Stimulated activated CD8-positive, alpha-beta memory T cell treated with anti-CD3 and anti-CD28 coated beads, Interleukin-4, amount 100 ng/mL, for 1 hour (primary cell): ENCODE results near the gene PPP3CA.
"Not testable (repeated sequence)": the region's sequence is repeated elsewhere in the genome, so short reads cannot be mapped to it uniquely, and the experiment has no call there.

Experiments
- DNase-seq, 2 donors: peaks; one replicate each; pipeline ENCODE4 v3.0.0-alpha.2; 2020; ENCODE audit warnings: low read depth in 2 of 2, low spot score in 1 of 2

The PPP3CA gene

DNA sequence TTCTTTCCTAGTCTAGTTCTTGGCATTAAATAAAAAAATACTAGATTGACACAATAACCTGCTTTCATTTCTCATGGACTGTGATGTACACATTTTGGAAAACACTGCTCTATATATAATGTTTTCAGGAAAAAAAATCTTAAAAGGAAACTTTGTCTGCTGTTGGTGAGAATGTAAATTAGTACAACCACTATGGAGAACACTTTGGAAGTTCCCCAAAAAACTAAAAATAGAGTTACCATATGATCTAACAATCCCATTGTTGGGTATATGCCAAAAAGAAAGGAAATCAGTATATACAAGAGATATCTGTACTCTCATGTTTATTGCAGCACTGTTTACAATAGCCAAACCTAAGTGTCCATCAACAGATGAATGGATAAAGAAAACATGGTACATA is 202.3 kb downstream of the PPP3CA start:
- no peak for DNase-seq

- no peak for DNase-seq
These were observed 205.1 kb downstream of the PPP3CA start for GRCh38 chr4:101142259-101142658.

DNA sequence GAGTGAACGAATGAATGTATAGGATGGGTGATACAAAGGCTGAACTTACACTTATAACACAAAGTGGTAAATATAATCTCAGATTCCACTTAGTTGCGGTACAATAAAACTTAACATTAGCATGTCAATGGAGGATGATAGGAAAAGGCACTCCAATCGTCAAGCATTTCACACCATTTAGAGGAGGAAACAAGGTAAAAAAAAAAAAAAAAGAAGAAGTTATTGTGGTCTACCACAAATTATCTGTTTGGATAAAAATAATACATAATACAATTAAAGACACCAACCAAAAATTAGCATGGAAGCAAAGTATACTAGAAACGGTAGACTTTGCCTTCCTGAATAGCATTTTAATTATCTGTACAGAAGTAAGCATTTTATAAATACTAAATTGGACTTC is 205.5 kb downstream of the PPP3CA start:
- DNase-seq = no peak

DNA sequence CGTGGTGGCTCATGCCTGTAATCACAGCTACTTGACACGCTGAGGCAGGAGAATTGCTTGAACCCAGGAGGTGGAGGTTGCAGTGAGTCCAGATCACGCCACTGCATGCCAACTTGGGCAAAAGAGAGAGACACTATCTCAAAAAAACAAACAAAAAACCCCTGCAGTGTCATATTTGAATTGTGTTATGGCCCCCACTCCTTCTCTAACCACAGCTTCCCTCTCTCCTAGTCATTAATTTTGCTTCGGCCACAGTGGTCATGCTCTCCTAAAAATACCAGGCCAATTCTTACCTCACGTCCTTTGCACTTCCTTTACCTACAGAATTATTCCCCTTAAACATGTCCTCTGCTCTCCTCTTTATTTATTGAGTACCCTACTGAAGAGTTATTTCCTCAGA is 206.1 kb downstream of the PPP3CA start:
- no peak for DNase-seq

- DNase-seq = no peak
These were observed 207.1 kb downstream of the PPP3CA start for GRCh38 chr4:101140228-101140627.

- DNase-seq = no peak
These were observed 210.7 kb downstream of the PPP3CA start for GRCh38 chr4:101136373-101137370.

DNA sequence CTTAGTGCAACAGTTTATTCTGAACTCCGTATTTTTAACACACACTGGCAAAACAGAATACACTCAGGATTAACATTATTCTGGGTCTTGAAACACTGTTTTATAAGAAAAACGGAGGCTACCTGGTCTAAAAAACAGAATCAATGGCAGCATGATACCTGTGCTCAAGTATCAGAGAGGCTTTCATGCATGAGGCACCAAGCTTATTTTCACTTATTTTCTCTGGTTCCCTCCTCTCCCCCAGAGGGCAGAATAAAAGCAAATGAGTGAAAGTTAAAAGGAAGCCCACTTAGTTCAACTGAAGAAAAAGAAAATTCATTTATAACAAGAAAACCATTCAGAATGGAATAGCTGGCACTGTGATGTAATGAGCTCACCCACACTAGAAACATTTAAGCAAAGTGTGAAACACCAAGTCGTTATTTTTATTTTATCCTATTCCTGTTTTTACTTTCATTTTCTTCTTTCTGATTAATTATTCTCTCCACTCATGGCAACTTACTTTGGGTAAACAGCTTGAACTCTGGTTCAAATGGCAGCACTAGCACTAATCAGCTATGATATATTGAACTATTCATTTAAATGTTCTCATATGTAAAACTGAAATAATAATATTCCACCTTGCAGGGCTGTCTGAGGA is 211.8 kb downstream of the PPP3CA start:
- no peak for DNase-seq

DNA sequence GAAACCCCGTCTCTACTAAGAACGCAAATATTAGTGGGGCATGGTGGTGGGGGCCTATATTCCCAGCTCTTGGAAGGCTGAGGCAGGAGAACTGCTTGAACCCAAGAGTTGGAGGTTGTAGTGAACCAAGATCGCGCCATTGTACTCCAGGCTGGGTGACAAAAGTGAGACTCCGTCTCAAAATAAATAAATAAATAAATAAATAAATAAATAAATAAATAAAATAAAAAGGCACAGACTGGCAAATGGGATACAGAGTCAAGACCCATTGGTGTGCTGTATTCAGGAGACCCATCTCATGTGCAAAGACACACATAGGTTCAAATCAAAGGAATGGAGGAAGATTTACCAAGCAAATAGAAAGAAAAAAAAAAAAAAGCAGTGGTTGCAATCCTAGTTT is 216.3 kb downstream of the PPP3CA start:
- DNase-seq = not testable (repeated sequence)

GRCh38 chr4:101128898-101129297 is 218.4 kb downstream of the PPP3CA start:
- DNase-seq = not testable (repeated sequence)

DNA sequence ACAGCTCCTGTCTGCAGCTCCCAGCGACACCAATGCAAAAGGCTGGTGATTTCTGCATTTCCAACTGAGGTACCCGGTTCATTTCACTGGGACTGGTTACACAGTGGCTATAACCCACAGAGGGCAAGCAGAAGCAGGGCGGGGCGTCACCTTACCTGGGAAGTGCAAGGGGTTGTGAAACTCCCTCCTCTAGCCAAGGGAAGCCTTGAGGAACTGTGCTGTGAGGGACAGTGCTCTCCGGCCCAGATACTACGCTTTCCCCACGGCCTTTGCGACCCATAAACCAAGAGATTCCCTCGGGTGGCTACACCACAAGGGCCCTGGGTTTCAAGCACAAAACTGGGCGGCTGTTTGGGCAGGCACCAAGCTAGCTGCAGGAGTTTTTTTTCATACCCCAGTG is 218.9 kb downstream of the PPP3CA start:
- DNase-seq = no peak

DNA sequence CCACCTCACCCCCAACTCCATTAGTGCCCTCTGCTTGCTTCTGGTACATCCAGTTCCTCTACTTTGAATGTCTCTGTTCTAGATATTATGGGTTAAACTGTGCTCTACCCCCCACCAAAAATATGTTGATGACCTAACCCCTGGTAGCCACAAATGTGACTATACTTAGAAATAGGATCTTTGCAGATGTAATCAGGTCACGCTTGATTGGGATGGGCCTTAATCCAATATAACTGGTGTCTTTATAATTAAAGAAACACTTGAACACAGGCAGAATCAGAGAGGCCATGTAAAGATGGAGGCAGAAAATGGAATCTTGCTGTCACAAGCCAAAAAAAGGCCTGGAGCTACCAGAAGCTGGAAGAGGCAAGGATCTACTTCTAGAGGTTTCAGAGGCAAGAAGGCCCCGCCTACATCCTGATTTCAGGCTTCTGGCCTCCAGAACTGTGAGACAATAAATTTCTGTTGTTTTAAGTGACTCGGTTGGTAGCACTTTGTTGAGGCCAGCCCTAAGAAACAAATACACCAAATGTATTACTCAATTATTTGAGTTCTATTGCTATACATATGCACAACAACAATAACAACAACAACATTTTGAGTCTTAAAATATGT is 220.0 kb downstream of the PPP3CA start:
- DNase-seq = no peak

DNA sequence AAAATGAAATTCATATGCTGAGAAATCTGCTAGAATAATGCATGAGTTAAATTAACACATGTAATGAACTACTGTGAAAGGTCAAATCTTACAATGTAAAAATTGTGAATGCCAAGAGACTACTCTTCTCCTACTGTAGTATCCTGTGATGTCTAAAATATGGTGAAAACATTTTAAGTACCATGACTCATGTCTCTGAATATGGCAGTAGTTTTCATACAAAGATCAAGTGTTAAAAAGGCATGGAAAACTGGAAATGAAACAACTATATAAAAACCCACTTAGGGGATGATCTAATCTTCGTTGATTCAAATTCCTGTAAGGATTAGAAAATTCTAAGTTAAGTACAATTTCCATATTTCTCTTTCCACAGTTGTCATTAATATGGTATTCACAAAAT is 221.3 kb downstream of the PPP3CA start:
- DNase-seq = no peak

DNA sequence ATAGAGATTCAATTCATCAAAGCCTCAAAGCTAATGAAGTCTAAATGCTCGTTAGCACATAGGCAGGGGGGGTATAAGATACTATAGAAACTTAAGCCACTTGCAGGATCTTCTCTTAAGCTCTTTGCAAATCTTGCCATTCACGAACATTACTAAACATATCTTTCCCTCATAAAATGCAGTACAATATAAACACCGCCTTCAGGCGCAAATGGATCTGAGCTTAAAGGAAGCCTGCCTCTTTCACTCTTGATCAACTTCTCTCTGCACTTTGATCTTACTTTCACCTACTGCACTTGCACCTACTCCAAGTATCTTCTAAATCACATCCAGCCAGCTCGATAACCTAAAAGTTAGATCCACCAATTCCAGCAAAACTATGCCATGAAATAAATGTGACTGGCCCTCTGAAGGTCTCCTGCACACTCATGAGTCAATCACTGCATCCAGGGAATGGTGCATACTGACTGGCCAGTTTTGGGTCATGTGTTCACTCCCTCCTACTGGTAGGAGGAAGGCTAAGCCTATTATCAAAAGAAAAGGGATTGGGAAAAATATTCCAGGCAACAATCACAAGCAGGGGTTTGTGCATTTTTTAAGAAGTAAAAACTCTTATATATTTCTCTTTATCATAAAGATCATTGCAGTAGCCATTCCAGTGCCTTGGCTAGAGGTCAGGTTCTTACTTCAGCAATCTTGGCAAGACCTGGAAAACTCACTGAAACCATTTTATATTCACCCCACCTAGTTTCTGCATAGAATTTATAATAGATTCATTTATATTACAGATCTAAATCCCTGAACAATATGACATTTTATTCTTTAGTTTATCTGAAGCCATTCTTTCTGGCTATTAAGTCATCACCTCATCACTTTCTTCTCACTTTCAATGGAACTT is 222.0 kb downstream of the PPP3CA start:
- no peak for DNase-seq

DNA sequence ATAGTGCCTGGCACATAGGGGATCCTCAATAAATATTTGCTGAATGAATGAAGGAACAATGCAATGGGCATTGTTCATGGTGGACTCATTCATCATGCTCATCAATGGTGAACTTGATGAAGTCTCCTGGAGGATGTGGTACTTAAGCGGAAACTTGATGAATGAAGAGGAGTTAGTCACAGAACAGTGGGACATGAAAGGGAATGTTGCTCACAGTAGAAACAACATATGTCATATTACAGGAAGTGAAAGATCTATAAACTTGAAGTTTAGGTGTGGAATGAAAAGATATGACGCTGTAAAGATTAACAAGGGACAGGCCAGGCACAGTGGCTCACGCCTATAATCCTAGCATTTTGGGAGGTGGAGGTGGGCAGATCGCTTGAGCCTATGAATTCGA is 224.1 kb downstream of the PPP3CA start:
- DNase-seq = no peak

DNA sequence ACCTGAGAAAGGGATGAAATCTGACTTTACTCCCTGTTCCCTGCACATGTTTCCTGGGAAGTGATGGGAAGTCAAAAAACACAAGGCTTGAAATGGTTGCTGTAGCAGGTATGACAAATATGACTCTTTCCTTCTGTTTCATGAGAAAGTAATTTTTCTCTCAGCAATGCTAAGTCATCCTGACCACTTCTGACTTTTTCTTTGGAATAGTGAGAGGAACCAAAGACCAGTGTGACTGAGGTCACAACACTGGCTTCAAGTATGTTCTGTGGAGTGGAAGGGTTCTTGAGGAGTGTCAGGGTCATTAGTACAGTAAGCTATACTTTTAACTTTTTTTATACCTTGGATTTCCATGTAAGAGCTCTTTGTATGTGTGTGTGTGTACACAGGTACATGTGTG is 225.3 kb downstream of the PPP3CA start:
- no peak for DNase-seq

DNA sequence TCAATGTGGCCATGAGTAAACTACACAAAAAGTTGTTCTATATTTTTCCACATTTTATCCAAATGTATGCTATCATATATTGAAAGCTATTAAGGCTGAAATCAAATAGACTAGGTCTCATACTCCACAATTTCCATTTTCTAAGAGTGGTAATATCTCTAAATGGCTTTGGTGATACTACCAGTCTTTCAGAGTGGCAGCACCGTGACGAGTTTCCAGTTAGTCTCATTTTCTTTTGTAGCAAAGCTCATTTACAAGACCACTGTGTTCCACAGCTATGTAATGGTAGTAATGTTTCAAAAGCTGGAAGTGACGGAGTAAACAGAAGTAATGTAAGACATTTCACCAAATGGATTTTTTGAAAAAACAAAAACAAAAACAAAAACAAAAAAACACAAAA is 228.2 kb downstream of the PPP3CA start:
- DNase-seq = no peak

GRCh38 chr4:101118617-101119016 is 228.7 kb downstream of the PPP3CA start:
- DNase-seq = no peak

GRCh38 chr4:101115887-101116286 is 231.4 kb downstream of the PPP3CA start:
- no peak for DNase-seq

- DNase-seq = no peak
These were observed 232.4 kb downstream of the PPP3CA start for GRCh38 chr4:101114936-101115372.

GRCh38 chr4:101104312-101105052 is 242.8 kb downstream of the PPP3CA start:
- no peak for DNase-seq
